Hepatocyte (in vitro differentiated cells): Measurements from ENCODE around the gene BIVM. TPM values are rescaled to one million over a fixed set of nuclear protein-coding genes. Genes with fewer than 3 reads are reported as not detected.

ENCODE experiments used
- DNase-seq: peaks from one replicate; pipeline ENCODE4 v3.0.0-alpha.2; 2016; ENCODE audit warnings: low spot score
- H2AFZ ChIP-seq: fragments of 200-600 bp; sonication (generic); 2 replicates; pipeline ENCODE4 v1.6.0; 2016; ENCODE audit warnings: antibody characterized with exemption, mild to moderate bottlenecking
- H3K27ac ChIP-seq: fragments of 200-600 bp; sonication (generic); 2 replicates; pipeline ENCODE4 v1.5.1; 2016; ENCODE audit warnings: mild to moderate bottlenecking
- H3K27me3 ChIP-seq: fragments of 200-600 bp; sonication (generic); 2 replicates; pipeline ENCODE4 v1.6.1; 2016
- H3K36me3 ChIP-seq: fragments of 200-600 bp; sonication (generic); replicated peaks from 2 replicates; pipeline ENCODE4 v1.5.1; 2016; ENCODE audit warnings: low read depth; ENCODE audit not compliant: insufficient read depth
- H3K4me1 ChIP-seq: fragments of 200-600 bp; sonication (generic); 2 replicates; pipeline ENCODE4 v1.5.1; 2016; ENCODE audit warnings: mild to moderate bottlenecking, moderate library complexity; ENCODE audit not compliant: insufficient read depth
- H3K4me2 ChIP-seq: fragments of 200-600 bp; sonication (generic); 2 replicates; pipeline ENCODE4 v1.6.0; 2016
- H3K4me3 ChIP-seq: fragments of 200-600 bp; sonication (generic); 2 replicates; pipeline ENCODE4 v1.5.1; 2016; ENCODE audit warnings: mild to moderate bottlenecking
- H3K79me2 ChIP-seq: fragments of 200-600 bp; sonication (generic); 2 replicates; pipeline ENCODE4 v1.6.0; 2017; ENCODE audit warnings: mild to moderate bottlenecking
- H3K9me2 ChIP-seq: fragments of 200-600 bp; sonication (generic); replicated peaks from 2 replicates; pipeline ENCODE4 v1.6.0; 2017; ENCODE audit warnings: mild to moderate bottlenecking; ENCODE audit not compliant: insufficient read depth
- H3K9me3 ChIP-seq: fragments of 200-600 bp; sonication (generic); 2 replicates; pipeline ENCODE4 v1.5.1; 2016; ENCODE audit warnings: low read depth, mild to moderate bottlenecking
- H4K20me1 ChIP-seq: fragments of 200-600 bp; sonication (generic); 2 replicates; pipeline ENCODE4 v1.6.0; 2016; ENCODE audit warnings: mild to moderate bottlenecking; ENCODE audit not compliant: insufficient read depth, poor library complexity, severe bottlenecking
- EZH2 ChIP-seq: fragments of 200-600 bp; sonication (generic); IDR thresholded peaks from 2 replicates; pipeline ENCODE4 v1.6.1; 2016; ENCODE audit warnings: antibody characterized with exemption, mild to moderate bottlenecking, borderline replicate concordance
- EZH2phosphoT487 ChIP-seq: fragments of 200-600 bp; sonication (generic); IDR thresholded peaks from one replicate; pipeline ENCODE4 v1.6.1; 2018; ENCODE audit warnings: antibody characterized with exemption, mild to moderate bottlenecking, low read depth, moderate library complexity; ENCODE audit not compliant: unreplicated experiment, severe bottlenecking
- WGBS: methylation state at CpG from one replicate; pipeline ENCODE4 v1.1.6; 2016; ENCODE audit warnings: low lambda C conversion rate; ENCODE audit errors: missing lambda C conversion rate; 5-methylcytosine and 5-hydroxymethylcytosine counted together
- polyA plus RNA-seq: library from polyadenylated mRNA; unstranded; fragments of >200 nt; fragmentation: Nextera tagmentation; extraction: Ambion mirVana; gene quantifications from 2 replicates; pipeline ENCODE4 v1.2.1, GENCODE V29; 2016
- total RNA-seq: library from RNA; depleted of rRNA; stranded (reverse); fragments of >200 nt; gene quantifications from 2 replicates; pipeline ENCODE4 v1.2.3, GENCODE V29; 2014
- TF ChIP-seq, protein P1 (sequence below): fragments of 200-600 bp; sonication (generic); IDR thresholded peaks from 2 replicates; pipeline ENCODE4 v1.5.1; 2016; ENCODE audit warnings: antibody characterized with exemption, mild to moderate bottlenecking; ENCODE audit not compliant: poor library complexity

BIVM gene
- total and polyA plus RNA-seq, 2 experiments from 2014 or later: 10.7 to 33.5 TPM

DNA sequence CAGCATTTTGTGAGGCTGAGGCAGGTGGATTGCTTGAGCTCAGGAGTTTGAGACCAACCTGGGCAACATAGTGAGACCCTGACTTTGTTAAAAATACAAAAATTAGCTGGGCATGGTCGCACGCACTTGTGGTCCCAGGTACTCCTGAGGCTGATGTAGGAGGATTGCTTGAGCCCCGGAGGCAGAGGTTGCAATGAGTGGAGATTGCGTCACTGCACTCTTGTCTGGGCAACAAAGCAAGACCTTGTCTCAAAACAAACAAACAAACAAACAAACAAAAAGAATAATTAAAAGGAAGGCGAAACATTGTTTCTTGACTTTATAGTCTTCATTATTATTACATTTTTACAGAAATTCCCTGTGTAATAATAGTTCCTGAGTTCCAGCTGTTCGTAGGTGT is 15.9 kb downstream of the BIVM start:
- Histone ChIP-seq H3K36me3 (no peaks in the 10 kb centered on the region), H3K9me3 (peaks cover 5% of the 10 kb centered on the region), H3K4me1 (no peaks in the 10 kb centered on the region), H3K27ac (no peak overlapping the region), H3K4me3 (no peak overlapping the region), H3K79me2 (peaks cover 39% of the 10 kb centered on the region), H2AFZ (no peak overlapping the region), H3K9me2 (no peaks in the 10 kb centered on the region), H4K20me1 (no peaks in the 10 kb centered on the region), H3K27me3 (no peaks in the 10 kb centered on the region), H3K4me2 (no peak overlapping the region)
- 83% methylated on average over 6 of the region's 6 CpGs for WGBS
- TF ChIP-seq, protein P1, sequence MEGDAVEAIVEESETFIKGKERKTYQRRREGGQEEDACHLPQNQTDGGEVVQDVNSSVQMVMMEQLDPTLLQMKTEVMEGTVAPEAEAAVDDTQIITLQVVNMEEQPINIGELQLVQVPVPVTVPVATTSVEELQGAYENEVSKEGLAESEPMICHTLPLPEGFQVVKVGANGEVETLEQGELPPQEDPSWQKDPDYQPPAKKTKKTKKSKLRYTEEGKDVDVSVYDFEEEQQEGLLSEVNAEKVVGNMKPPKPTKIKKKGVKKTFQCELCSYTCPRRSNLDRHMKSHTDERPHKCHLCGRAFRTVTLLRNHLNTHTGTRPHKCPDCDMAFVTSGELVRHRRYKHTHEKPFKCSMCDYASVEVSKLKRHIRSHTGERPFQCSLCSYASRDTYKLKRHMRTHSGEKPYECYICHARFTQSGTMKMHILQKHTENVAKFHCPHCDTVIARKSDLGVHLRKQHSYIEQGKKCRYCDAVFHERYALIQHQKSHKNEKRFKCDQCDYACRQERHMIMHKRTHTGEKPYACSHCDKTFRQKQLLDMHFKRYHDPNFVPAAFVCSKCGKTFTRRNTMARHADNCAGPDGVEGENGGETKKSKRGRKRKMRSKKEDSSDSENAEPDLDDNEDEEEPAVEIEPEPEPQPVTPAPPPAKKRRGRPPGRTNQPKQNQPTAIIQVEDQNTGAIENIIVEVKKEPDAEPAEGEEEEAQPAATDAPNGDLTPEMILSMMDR: no peak
- TF ChIP-seq EZH2phosphoT487 (no peak), EZH2 (no peak)
- DNase-seq: no peak

DNA sequence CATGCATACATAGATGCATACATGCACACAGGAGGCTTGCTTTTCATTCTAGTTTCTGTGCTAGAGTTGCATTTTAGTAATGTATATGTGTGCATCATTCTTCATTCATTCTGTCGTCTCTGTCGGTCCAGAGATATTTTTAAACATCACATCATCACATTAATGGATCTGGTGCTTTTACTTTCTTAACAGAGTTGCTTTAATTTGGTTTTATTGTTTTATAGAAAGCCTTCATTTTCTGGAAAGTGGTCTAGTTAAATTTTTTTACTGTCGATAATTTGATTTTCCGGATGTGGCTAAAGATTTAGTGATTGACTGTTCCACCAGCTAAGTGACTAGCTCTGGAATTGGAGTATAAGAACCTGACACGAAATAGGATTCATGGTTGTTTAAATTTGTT is 16.9 kb downstream of the BIVM start:
- H4K20me1 ChIP-seq: no peaks in the 10 kb centered on the region
- no peak overlapping the region for H3K27ac ChIP-seq
- TF ChIP-seq EZH2 (no peak), EZH2phosphoT487 (no peak)
- TF ChIP-seq, protein P1: no peak
- H2AFZ ChIP-seq: no peak overlapping the region
- H3K36me3 ChIP-seq: no peaks in the 10 kb centered on the region
- no peak overlapping the region for H3K4me2 ChIP-seq
- no peaks in the 10 kb centered on the region for H3K9me2 ChIP-seq
- H3K4me3 ChIP-seq: no peak overlapping the region
- no peaks in the 10 kb centered on the region for H3K27me3 ChIP-seq
- H3K9me3 ChIP-seq: no peaks in the 10 kb centered on the region
- 92% methylated on average over 5 of the region's 5 CpGs for whole genome bisulfite sequencing
- DNase-seq: no peak
- peaks cover 31% of the 10 kb centered on the region for H3K79me2 ChIP-seq
- H3K4me1 ChIP-seq: no peaks in the 10 kb centered on the region

DNA sequence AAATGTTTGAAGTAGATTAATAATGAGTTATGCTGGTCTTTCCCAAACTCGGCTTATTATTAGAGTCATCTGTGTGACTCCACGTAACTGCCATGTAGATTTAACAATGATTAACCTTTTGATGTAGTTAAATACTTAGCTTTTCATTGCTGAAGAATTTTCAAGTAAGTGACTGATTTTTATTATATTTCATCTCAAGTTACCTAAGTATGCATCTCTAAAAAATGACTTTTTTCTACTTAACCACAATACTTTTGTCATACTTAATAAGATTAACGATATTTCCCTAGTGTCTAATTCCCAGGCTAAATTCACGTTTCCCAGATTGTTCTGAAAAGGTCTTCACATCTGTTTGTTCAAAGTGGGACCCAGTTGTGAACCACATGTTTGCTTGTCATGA is 17.8 kb downstream of the BIVM start:
- no peaks in the 10 kb centered on the region for H3K36me3 ChIP-seq
- no peak overlapping the region for H3K4me3 ChIP-seq
- peaks cover 22% of the 10 kb centered on the region for H3K79me2 ChIP-seq
- TF ChIP-seq EZH2phosphoT487 (no peak), EZH2 (no peak)
- TF ChIP-seq, protein P1: no peak
- no peak overlapping the region for H2AFZ ChIP-seq
- whole genome bisulfite sequencing: 87% methylated on average over 4 of the region's 4 CpGs
- H3K9me3 ChIP-seq: no peaks in the 10 kb centered on the region
- H3K27me3 ChIP-seq: no peaks in the 10 kb centered on the region
- H4K20me1 ChIP-seq: no peaks in the 10 kb centered on the region
- H3K4me1 ChIP-seq: no peaks in the 10 kb centered on the region
- H3K9me2 ChIP-seq: no peaks in the 10 kb centered on the region
- no peak overlapping the region for H3K4me2 ChIP-seq
- H3K27ac ChIP-seq: no peak overlapping the region
- DNase-seq: no peak

DNA sequence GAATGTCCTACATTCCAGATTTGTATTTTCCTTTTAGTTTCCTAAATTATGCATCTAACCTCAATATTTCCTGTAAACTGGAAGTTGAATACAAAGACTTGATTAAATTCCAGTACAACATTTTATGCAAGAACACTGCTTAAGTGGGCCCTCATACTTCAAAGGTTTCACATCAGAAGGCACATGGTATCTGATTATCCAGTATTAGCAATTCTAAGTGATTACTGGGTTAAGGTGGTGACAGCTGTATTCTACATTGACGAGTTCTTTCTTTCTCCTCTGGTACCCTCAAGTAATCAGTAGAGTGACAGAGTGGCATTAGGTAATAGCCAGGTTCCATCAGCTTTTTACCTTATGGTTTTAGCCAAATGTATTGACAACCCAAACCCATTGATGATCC is 18.3 kb downstream of the BIVM start:
- no peaks in the 10 kb centered on the region for H3K4me1 ChIP-seq
- 93% methylated on average over 1 of the region's 1 CpG for WGBS
- TF ChIP-seq EZH2phosphoT487: no peak
- TF ChIP-seq, protein P1: no peak
- no peak for TF ChIP-seq EZH2
- no peak overlapping the region for H3K27ac ChIP-seq
- H3K9me2 ChIP-seq: no peaks in the 10 kb centered on the region
- H3K4me2 ChIP-seq: no peak overlapping the region
- no peak for DNase-seq
- H3K27me3 ChIP-seq: no peaks in the 10 kb centered on the region
- no peaks in the 10 kb centered on the region for H3K36me3 ChIP-seq
- H3K79me2 ChIP-seq: peaks cover 18% of the 10 kb centered on the region
- no peaks in the 10 kb centered on the region for H4K20me1 ChIP-seq
- no peak overlapping the region for H2AFZ ChIP-seq
- no peak overlapping the region for H3K4me3 ChIP-seq
- H3K9me3 ChIP-seq: no peaks in the 10 kb centered on the region
